Hepatocyte (in vitro differentiated cells): Measurements from ENCODE around the gene MRPL45. TPM values are rescaled to one million over a fixed set of nuclear protein-coding genes. Genes with fewer than 3 reads are reported as not detected.
A peak's percentile ranks its signal among the peaks of the same experiment; 100 is the strongest.

Source experiments
- DNase-seq: peaks from one replicate; pipeline ENCODE4 v3.0.0-alpha.2; 2016; ENCODE audit warnings: low spot score
- H2AFZ ChIP-seq: fragments of 200-600 bp; sonication (generic); 2 replicates; pipeline ENCODE4 v1.6.0; 2016; ENCODE audit warnings: antibody characterized with exemption, mild to moderate bottlenecking
- H3K27ac ChIP-seq: fragments of 200-600 bp; sonication (generic); 2 replicates; pipeline ENCODE4 v1.5.1; 2016; ENCODE audit warnings: mild to moderate bottlenecking
- H3K27me3 ChIP-seq: fragments of 200-600 bp; sonication (generic); 2 replicates; pipeline ENCODE4 v1.6.1; 2016
- H3K36me3 ChIP-seq: fragments of 200-600 bp; sonication (generic); replicated peaks from 2 replicates; pipeline ENCODE4 v1.5.1; 2016; ENCODE audit warnings: low read depth; ENCODE audit not compliant: insufficient read depth
- H3K4me1 ChIP-seq: fragments of 200-600 bp; sonication (generic); 2 replicates; pipeline ENCODE4 v1.5.1; 2016; ENCODE audit warnings: mild to moderate bottlenecking, moderate library complexity; ENCODE audit not compliant: insufficient read depth
- H3K4me2 ChIP-seq: fragments of 200-600 bp; sonication (generic); 2 replicates; pipeline ENCODE4 v1.6.0; 2016
- H3K4me3 ChIP-seq: fragments of 200-600 bp; sonication (generic); 2 replicates; pipeline ENCODE4 v1.5.1; 2016; ENCODE audit warnings: mild to moderate bottlenecking
- H3K79me2 ChIP-seq: fragments of 200-600 bp; sonication (generic); 2 replicates; pipeline ENCODE4 v1.6.0; 2017; ENCODE audit warnings: mild to moderate bottlenecking
- H3K9me2 ChIP-seq: fragments of 200-600 bp; sonication (generic); replicated peaks from 2 replicates; pipeline ENCODE4 v1.6.0; 2017; ENCODE audit warnings: mild to moderate bottlenecking; ENCODE audit not compliant: insufficient read depth
- H3K9me3 ChIP-seq: fragments of 200-600 bp; sonication (generic); 2 replicates; pipeline ENCODE4 v1.5.1; 2016; ENCODE audit warnings: low read depth, mild to moderate bottlenecking
- H4K20me1 ChIP-seq: fragments of 200-600 bp; sonication (generic); 2 replicates; pipeline ENCODE4 v1.6.0; 2016; ENCODE audit warnings: mild to moderate bottlenecking; ENCODE audit not compliant: insufficient read depth, poor library complexity, severe bottlenecking
- CTCF ChIP-seq: fragments of 200-600 bp; sonication (generic); IDR thresholded peaks from 2 replicates; pipeline ENCODE4 v1.5.1; 2016; ENCODE audit warnings: antibody characterized with exemption, mild to moderate bottlenecking; ENCODE audit not compliant: poor library complexity
- EZH2 ChIP-seq: fragments of 200-600 bp; sonication (generic); IDR thresholded peaks from 2 replicates; pipeline ENCODE4 v1.6.1; 2016; ENCODE audit warnings: antibody characterized with exemption, mild to moderate bottlenecking, borderline replicate concordance
- EZH2phosphoT487 ChIP-seq: fragments of 200-600 bp; sonication (generic); IDR thresholded peaks from one replicate; pipeline ENCODE4 v1.6.1; 2018; ENCODE audit warnings: antibody characterized with exemption, mild to moderate bottlenecking, low read depth, moderate library complexity; ENCODE audit not compliant: unreplicated experiment, severe bottlenecking
- WGBS: methylation state at CpG from one replicate; pipeline ENCODE4 v1.1.6; 2016; ENCODE audit warnings: low lambda C conversion rate; ENCODE audit errors: missing lambda C conversion rate; 5-methylcytosine and 5-hydroxymethylcytosine counted together
- polyA plus RNA-seq: library from polyadenylated mRNA; unstranded; fragments of >200 nt; fragmentation: Nextera tagmentation; extraction: Ambion mirVana; gene quantifications from 2 replicates; pipeline ENCODE4 v1.2.1, GENCODE V29; 2016
- total RNA-seq: library from RNA; depleted of rRNA; stranded (reverse); fragments of >200 nt; gene quantifications from 2 replicates; pipeline ENCODE4 v1.2.3, GENCODE V29; 2014

The MRPL45 gene
- total and polyA plus RNA-seq, 2 experiments from 2014 or later, result 29.4 to 44.9 TPM

GRCh38 chr17:38338535-38338934 lies 41.6 kb downstream of the MRPL45 start:
- no peak for TF ChIP-seq EZH2phosphoT487
- no peak for TF ChIP-seq CTCF
- no peak for TF ChIP-seq EZH2
- DNase-seq, result no peak
- Histone ChIP-seq H3K4me1 (no peaks in the 10 kb centered on the region), H3K27ac (no peak overlapping the region), H2AFZ (no peak overlapping the region), H3K79me2 (no peaks in the 10 kb centered on the region), H4K20me1 (no peaks in the 10 kb centered on the region), H3K4me2 (no peak overlapping the region), H3K9me3 (no peaks in the 10 kb centered on the region), H3K9me2 (no peaks in the 10 kb centered on the region), H3K4me3 (no peak overlapping the region), H3K27me3 (no peaks in the 10 kb centered on the region), H3K36me3 (no peaks in the 10 kb centered on the region)
- 88% methylated on average over 4 of the region's 4 CpGs for WGBS

DNA sequence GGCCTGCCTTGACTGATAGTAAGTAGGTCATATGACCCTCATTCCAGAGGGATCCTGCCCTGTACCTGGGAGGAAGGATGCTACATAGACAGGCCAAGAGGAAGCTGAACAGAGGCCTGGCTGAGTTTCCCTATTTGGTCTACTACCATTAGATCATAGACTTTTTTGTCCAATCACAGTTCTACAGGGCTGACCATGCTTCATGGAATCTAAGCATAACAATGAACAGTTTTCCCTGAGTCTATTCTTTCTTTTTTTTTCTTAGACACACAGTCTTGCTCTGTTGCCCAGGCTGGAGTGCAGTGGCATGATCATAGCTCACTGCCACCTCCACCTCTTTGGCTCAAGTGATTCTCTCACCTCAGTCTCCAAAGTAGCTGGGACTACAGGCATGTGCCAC lies 42.9 kb downstream of the MRPL45 start:
- H3K9me2 ChIP-seq, result no peaks in the 10 kb centered on the region
- no peaks in the 10 kb centered on the region for H3K9me3 ChIP-seq
- DNase-seq, result no peak
- no peaks in the 10 kb centered on the region for H3K4me1 ChIP-seq
- no peak overlapping the region for H3K27ac ChIP-seq
- no peak overlapping the region for H2AFZ ChIP-seq
- no peak overlapping the region for H3K4me2 ChIP-seq
- no peaks in the 10 kb centered on the region for H3K27me3 ChIP-seq
- no peaks in the 10 kb centered on the region for H3K36me3 ChIP-seq
- H3K4me3 ChIP-seq, result no peak overlapping the region
- H4K20me1 ChIP-seq, result no peaks in the 10 kb centered on the region
- TF ChIP-seq EZH2 (no peak), CTCF (no peak), EZH2phosphoT487 (no peak)
- H3K79me2 ChIP-seq, result no peaks in the 10 kb centered on the region

DNA sequence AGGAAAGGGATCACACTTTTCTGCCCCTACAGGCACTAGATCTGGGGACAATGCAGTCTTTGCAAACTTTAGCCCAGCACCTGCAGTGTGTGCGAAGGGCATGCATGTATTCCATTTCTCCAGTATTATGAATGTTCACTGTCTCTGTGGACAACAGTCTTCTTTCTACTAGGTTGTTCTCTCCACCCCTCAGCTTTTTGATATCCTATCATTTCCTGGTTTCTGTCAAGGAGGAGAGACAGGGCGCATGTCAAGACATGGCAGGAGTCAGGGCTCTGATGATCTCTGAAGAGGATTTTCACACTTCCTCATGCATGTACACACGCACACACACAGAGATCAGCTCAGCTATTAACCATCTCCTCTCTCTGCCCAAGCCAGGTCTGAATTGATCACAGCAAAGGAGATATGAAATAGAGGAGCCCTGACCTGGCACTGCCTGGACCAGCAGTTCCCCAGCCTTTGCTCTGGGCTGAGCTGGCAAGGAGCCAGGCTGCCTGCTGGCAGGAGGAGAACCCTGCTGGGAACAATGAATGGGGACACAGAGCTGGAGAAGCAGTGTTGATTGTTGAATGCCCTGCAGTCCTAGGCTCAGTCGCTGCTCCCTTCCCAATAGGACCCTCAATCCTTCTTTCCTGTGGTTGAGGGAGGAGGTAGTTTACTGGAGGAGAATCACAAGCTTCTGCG lies 44.2 kb downstream of the MRPL45 start:
- H4K20me1 ChIP-seq, result no peaks in the 10 kb centered on the region
- H3K79me2 ChIP-seq, result no peaks in the 10 kb centered on the region
- WGBS, result 73% methylated on average over 5 of the region's 5 CpGs
- H3K36me3 ChIP-seq, result no peaks in the 10 kb centered on the region
- no peaks in the 10 kb centered on the region for H3K9me2 ChIP-seq
- H3K4me1 ChIP-seq, result no peaks in the 10 kb centered on the region
- no peaks in the 10 kb centered on the region for H3K27me3 ChIP-seq
- H3K4me2 ChIP-seq, result no peak overlapping the region
- no peak overlapping the region for H2AFZ ChIP-seq
- H3K4me3 ChIP-seq, result no peak overlapping the region
- DNase-seq, result peak; percentile 42
- no peaks in the 10 kb centered on the region for H3K9me3 ChIP-seq
- TF ChIP-seq EZH2, result no peak
- TF ChIP-seq EZH2phosphoT487, result no peak
- no peak for TF ChIP-seq CTCF
- H3K27ac ChIP-seq, result no peak overlapping the region
